H1 (cell line): Measurements from ENCODE around the gene MYMX. TPM values are rescaled to one million over a fixed set of nuclear protein-coding genes. Genes with fewer than 3 reads are reported as not detected.

Experiments used
- CTCF ChIA-PET: fragments of 300-600 bp; sonication (Branson Sonifier 250); formaldehyde crosslinking; loops from one replicate; lab custom pipeline; 2021; ENCODE audit not compliant: partially characterized antibody; lab: Charles Lee
- POLR2A ChIA-PET: fragments of 300-600 bp; sonication (Branson Sonifier 250); formaldehyde crosslinking; loops from one replicate; lab custom pipeline; 2021; ENCODE audit warnings: inconsistent platforms; ENCODE audit not compliant: partially characterized antibody; lab: Charles Lee
- DNase-seq, 2 experiments: peaks; one replicate each; pipeline versions ENCODE4 v3.0.0 to v3.0.0-alpha.2; 2010 to 2022; ENCODE audit warnings: low spot score in 2 of 2, low read depth in 1 of 2, mixed read lengths in 1 of 2
- FAIRE-seq: peaks from 2 replicates; lab custom pipeline; 2011; peaks lifted over from hg19 to GRCh38; lab: Jason Lieb, UNC
- H2AFZ ChIP-seq: 2 replicates; pipeline ENCODE4 v1.8.1; 2012; ENCODE audit warnings: low read length, inconsistent platforms
- H2AK5ac ChIP-seq: 2 replicates; pipeline ENCODE4 v1.6.1; 2013; ENCODE audit warnings: low read depth, low read length
- H2BK120ac ChIP-seq: replicated peaks from 2 replicates; pipeline ENCODE3; 2013; ENCODE audit warnings: low read depth, low read length, inconsistent platforms
- H2BK12ac ChIP-seq: 2 replicates; pipeline ENCODE4 v1.6.1; 2013; ENCODE audit warnings: low read depth, low read length
- H2BK15ac ChIP-seq: 2 replicates; pipeline ENCODE4 v1.6.1; 2013; ENCODE audit warnings: low read length
- H2BK20ac ChIP-seq: 2 replicates; pipeline ENCODE4 v1.6.1; 2013; ENCODE audit warnings: low read length
- H2BK5ac ChIP-seq: 2 replicates; pipeline ENCODE4 v1.6.1; 2013; ENCODE audit warnings: low read depth, low read length
- H3K14ac ChIP-seq: 2 replicates; pipeline ENCODE4 v1.6.1; 2013; ENCODE audit warnings: inconsistent platforms; ENCODE audit not compliant: insufficient read length
- H3K18ac ChIP-seq: 2 replicates; pipeline ENCODE4 v1.6.1; 2013; ENCODE audit warnings: low read length; ENCODE audit errors: extremely low read depth
- H3K23ac ChIP-seq: 2 replicates; pipeline ENCODE4 v1.6.1; 2013; ENCODE audit warnings: inconsistent platforms; ENCODE audit not compliant: insufficient read length
- H3K23me2 ChIP-seq: 2 replicates; pipeline ENCODE4 v1.6.1; 2013; ENCODE audit warnings: low read depth, low read length
- H3K27ac ChIP-seq: 2 replicates; pipeline ENCODE4 v1.6.1; 2011; ENCODE audit warnings: low read depth, low read length, inconsistent platforms
- H3K27me3 ChIP-seq, 4 experiments: replicated peaks in 1 of 4; 1 replicate in 1 of 4; 2 replicates in 3 of 4; pipeline versions ENCODE4 v1.6.1 to v1.8.1; 2011 to 2013; ENCODE audit warnings: low read length in 3 of 4, mild to moderate bottlenecking in 3 of 4, inconsistent platforms in 2 of 4, mixed read lengths in 2 of 4, moderate library complexity in 1 of 4; ENCODE audit not compliant: control insufficient read depth in 3 of 4, insufficient read depth in 3 of 4; ENCODE audit errors: extremely low read depth in 1 of 4
- H3K36me3 ChIP-seq, 4 experiments: 2 replicates each; pipeline versions ENCODE4 v1.6.1 to v1.8.1; 2011 to 2013; ENCODE audit warnings: mild to moderate bottlenecking in 4 of 4, low read length in 3 of 4, moderate library complexity in 2 of 4, control low read depth in 1 of 4, inconsistent platforms in 1 of 4; ENCODE audit not compliant: insufficient read depth in 4 of 4, control insufficient read depth in 2 of 4
- H3K4ac ChIP-seq: replicated peaks from 2 replicates; pipeline ENCODE3; 2013; ENCODE audit warnings: low read length, low read depth, mixed read lengths, inconsistent platforms; ENCODE audit not compliant: insufficient read length
- H3K4me1 ChIP-seq, 4 experiments: replicated peaks in 1 of 4; 1 replicate in 1 of 4; 2 replicates in 3 of 4; pipeline versions ENCODE4 v1.6.1 to v1.8.1; 2011 to 2013; ENCODE audit warnings: low read length in 3 of 4, inconsistent platforms in 2 of 4, mixed read lengths in 1 of 4; ENCODE audit not compliant: insufficient read depth in 4 of 4, control insufficient read depth in 3 of 4
- H3K4me2 ChIP-seq, 2 experiments: 2 replicates each; pipeline versions ENCODE4 v1.6.1 to v1.8.1; 2011 to 2013; ENCODE audit warnings: low read depth in 2 of 2, low read length in 2 of 2, control low read depth in 1 of 2, inconsistent platforms in 1 of 2, mild to moderate bottlenecking in 1 of 2; ENCODE audit not compliant: insufficient read depth in 1 of 2
- H3K4me3 ChIP-seq, 4 experiments: fragments of 200-600, 300-600 bp in 1 of 4; sonication (generic), shearing (Covaris generic), sonication (Bioruptor Twin) in 1 of 4; 2 replicates each; pipeline versions ENCODE4 v1.5.1 to v1.8.1; 2011 to 2016; ENCODE audit warnings: low read length in 4 of 4, low read depth in 3 of 4, control low read depth in 2 of 4, inconsistent platforms in 2 of 4, mild to moderate bottlenecking in 2 of 4, mixed read lengths in 1 of 4, moderate library complexity in 1 of 4; ENCODE audit not compliant: insufficient read depth in 2 of 4; ENCODE audit errors: extremely low read depth in 1 of 4
- H3K56ac ChIP-seq: replicated peaks from 2 replicates; pipeline ENCODE3; 2013; ENCODE audit warnings: low read depth, mild to moderate bottlenecking, mixed read lengths, low read length, inconsistent platforms; ENCODE audit not compliant: insufficient read length
- H3K79me1 ChIP-seq: 2 replicates; pipeline ENCODE4 v1.6.1; 2013; ENCODE audit warnings: low read depth, low read length, control low read depth
- H3K79me2 ChIP-seq, 2 experiments: 2 replicates each; pipeline versions ENCODE4 v1.6.1 to v1.8.1; 2012 to 2013; ENCODE audit warnings: low read length in 2 of 2, mild to moderate bottlenecking in 2 of 2, inconsistent platforms in 1 of 2; ENCODE audit not compliant: insufficient read depth in 2 of 2, control insufficient read depth in 1 of 2
- H3K9ac ChIP-seq, 4 experiments: replicated peaks in 1 of 4; 1 replicate in 1 of 4; 2 replicates in 3 of 4; pipeline versions ENCODE4 v1.6.1 to v1.8.1; 2011 to 2013; ENCODE audit warnings: low read depth in 3 of 4, low read length in 3 of 4, control low read depth in 2 of 4, mild to moderate bottlenecking in 2 of 4, moderate library complexity in 2 of 4, inconsistent platforms in 1 of 4; ENCODE audit errors: extremely low read depth in 1 of 4
- H3K9me3 ChIP-seq, 2 experiments: 2 replicates each; pipeline versions ENCODE4 v1.6.1 to v1.8.1; 2012 to 2013; ENCODE audit warnings: mild to moderate bottlenecking in 2 of 2, moderate library complexity in 2 of 2, control low read depth in 1 of 2, inconsistent platforms in 1 of 2, low read depth in 1 of 2, low read length in 1 of 2, mixed read lengths in 1 of 2; ENCODE audit not compliant: insufficient read depth in 2 of 2
- H4K20me1 ChIP-seq, 2 experiments: replicated peaks in 1 of 2; 2 replicates each; pipeline versions ENCODE3 to v1.8.1; 2011 to 2013; ENCODE audit warnings: inconsistent platforms in 2 of 2, low read length in 2 of 2, mild to moderate bottlenecking in 1 of 2; ENCODE audit not compliant: insufficient read depth in 2 of 2, control insufficient read depth in 1 of 2
- H4K5ac ChIP-seq: 2 replicates; pipeline ENCODE4 v1.6.1; 2013; ENCODE audit warnings: low read length, low read depth, mixed read lengths, inconsistent platforms; ENCODE audit not compliant: insufficient read length
- H4K8ac ChIP-seq: 2 replicates; pipeline ENCODE4 v1.8.0; 2013; ENCODE audit warnings: mild to moderate bottlenecking, moderate library complexity, low read length, inconsistent platforms; ENCODE audit not compliant: insufficient read depth; ENCODE audit errors: extremely low read depth
- H4K91ac ChIP-seq: replicated peaks from 2 replicates; pipeline ENCODE3; 2013; ENCODE audit warnings: low read length, mixed read lengths, inconsistent platforms; ENCODE audit not compliant: insufficient read length
- BCL11A ChIP-seq, 2 experiments: IDR thresholded peaks; one replicate each; pipeline ENCODE4 v1.6.1; 2011; ENCODE audit warnings: low read depth in 2 of 2, low read length in 2 of 2, mild to moderate bottlenecking in 2 of 2
- HDAC2 ChIP-seq, 2 experiments: fragments of 300-600 bp in 1 of 2; sonication (generic) in 1 of 2; IDR thresholded peaks; 2 replicates each; pipeline ENCODE4 v1.6.1; 2011 to 2012; ENCODE audit warnings: low read depth in 2 of 2, low read length in 2 of 2, mild to moderate bottlenecking in 2 of 2, moderate library complexity in 2 of 2, borderline replicate concordance in 1 of 2, inconsistent platforms in 1 of 2
- JUN ChIP-seq: IDR thresholded peaks from 2 replicates; pipeline ENCODE4 v1.6.1; 2011; ENCODE audit warnings: low read depth, mild to moderate bottlenecking, improper control_type of control experiment, low read length
- POLR2AphosphoS5 ChIP-seq: IDR thresholded peaks from 2 replicates; pipeline ENCODE4 v1.6.1; 2011; ENCODE audit warnings: low read depth, low read length
- RFX5 ChIP-seq: IDR thresholded peaks from 2 replicates; pipeline ENCODE4 v1.6.1; 2011; ENCODE audit warnings: low read depth, low read length, improper control_type of control experiment, borderline replicate concordance
- SAP30 ChIP-seq: fragments of 300-600 bp; sonication (generic); IDR thresholded peaks from 2 replicates; pipeline ENCODE4 v1.7.1; 2012; ENCODE audit warnings: low read length, moderate library complexity, mild to moderate bottlenecking, inconsistent platforms; ENCODE audit not compliant: insufficient read depth, insufficient replicate concordance
- TAF1 ChIP-seq: IDR thresholded peaks from 2 replicates; pipeline ENCODE4 v1.6.1; 2011; ENCODE audit warnings: mild to moderate bottlenecking, low read depth, low read length
- USF2 ChIP-seq: IDR thresholded peaks from 2 replicates; pipeline ENCODE4 v1.6.1; 2011; ENCODE audit warnings: low read length, improper control_type of control experiment
- YY1 ChIP-seq: IDR thresholded peaks from 2 replicates; pipeline ENCODE4 v1.6.1; 2011; ENCODE audit warnings: low read depth, mild to moderate bottlenecking, low read length
- WGBS, 2 experiments: shearing (Covaris generic) in 1 of 2; methylation state at CpG; one replicate each; pipeline versions ENCODE4 v1.1.6 to v1.1.7; 2013 to 2015; ENCODE audit warnings: low lambda C conversion rate in 2 of 2, mixed read lengths in 2 of 2, inconsistent platforms in 1 of 2, low coverage in 1 of 2, missing lambda C conversion rate in 1 of 2; ENCODE audit not compliant: insufficient replicate concordance in 2 of 2, insufficient coverage in 1 of 2, insufficient read length in 1 of 2; ENCODE audit errors: extremely low coverage in 1 of 2, missing lambda C conversion rate in 1 of 2; 5-methylcytosine and 5-hydroxymethylcytosine counted together
- polyA plus RNA-seq, 7 experiments: library from polyadenylated mRNA; depleted of rRNA in 3 of 7; stranded (reverse) in 5 of 7; unstranded in 2 of 7; fragments of >200 nt in 5 of 7; fragments of 200-250 nt in 2 of 7; gene quantifications; 1 replicate in 5 of 7; 2 replicates in 1 of 7; 4 replicates in 1 of 7; pipeline versions ENCODE4 v1.2.1 to v1.2.3, GENCODE V29; 2011 to 2013; ENCODE audit warnings: missing spikeins in 2 of 7, mixed read lengths in 2 of 7
- total RNA-seq: library from RNA; stranded (reverse); fragmentation: NEBNext Ultra II Directional; extraction: Animal tissue kit (Norgen Biotek cat#: 25700); gene quantifications from 2 replicates; pipeline ENCODE4 v1.2.1, GENCODE V29; 2021

Gene MYMX
- total and polyA plus RNA-seq, 2 of the 8 experiments (the other 6 are each of a cell fraction or from before 2014, with no cell fraction given): 4.7 to 6.9 TPM

GRCh38 chr6:44223319-44224028 lies 6.7 kb downstream of the MYMX start, which contains the start of gene SLC29A1:
Gene SLC29A1 (plus strand): TSS chr6:44223595. CDS start chr6:44227314, 3,719 bp downstream.
- H3K4me2 ChIP-seq: peak within 1 kb of the TSS; percentile 94 to 95
- 0% methylated on average over 6 of the region's 73 CpGs; no CpG with 5 or more reads in 1 of the 2 experiments for WGBS, 2 experiments
- H3K79me2 ChIP-seq: peaks cover 10 to 45% of the 10 kb centered on the region in 2 experiments; a peak in 3 of 4 replicates
- TF ChIP-seq HDAC2 (IDR thresholded peaks at IDR 0.05; ENCODE audit: borderline replicate concordance in 1 of 2, low read depth in 2 of 2, low read length in 2 of 2): 0 out of 4 replicates have a peak, but pooled peaks have one; percentile 31 to 49
- TF ChIP-seq TAF1: peak; percentile 66
- TF ChIP-seq SAP30: peak; percentile 10
- TF ChIP-seq USF2: peak; percentile 50
- no peak for TF ChIP-seq YY1
- TF ChIP-seq RFX5: no peak
- no peak for TF ChIP-seq JUN
- TF ChIP-seq POLR2AphosphoS5: peak; percentile 76
- TF ChIP-seq BCL11A (IDR thresholded peaks at IDR 0.05; ENCODE audit: low read depth in 2 of 2, low read length in 2 of 2): no peak

More at GRCh38 chr6:44223319-44224028, 6.7 kb downstream of the MYMX start, which contains the start of gene SLC29A1:
- H2BK120ac ChIP-seq: peak within 1 kb of the TSS; percentile 84
- peak within 1 kb of the TSS; percentile 76; the same call in 1 of the 2 replicates for H4K8ac ChIP-seq
- H2BK12ac ChIP-seq: peak within 1 kb of the TSS; percentile 98; the same call in 1 of the 2 replicates
- H3K23ac ChIP-seq: peak within 1 kb of the TSS; percentile 37
- H3K27me3 ChIP-seq: no peaks in the 10 kb centered on the region
- peak within 1 kb of the TSS; percentile 99 for H4K91ac ChIP-seq
- no peak for FAIRE-seq
- H3K18ac ChIP-seq: peak within 1 kb of the TSS; percentile 95
- H2BK20ac ChIP-seq: peak within 1 kb of the TSS; percentile 93
- H3K4me3 ChIP-seq: peak within 1 kb of the TSS; percentile 65 to 90 (median 78)
- peaks cover 0 to 6% (median 2%) of the 10 kb centered on the region in 4 experiments; a peak in 4 of 8 replicates for H3K36me3 ChIP-seq
- H4K5ac ChIP-seq: peak within 1 kb of the TSS; percentile 53
- H2BK15ac ChIP-seq: peak within 1 kb of the TSS; percentile 88; the same call in 1 of the 2 replicates
- H2AFZ ChIP-seq: no peak within 1 kb of the TSS
- H3K27ac ChIP-seq: peak within 1 kb of the TSS; percentile 69; the same call in 1 of the 2 replicates
- peak within 1 kb of the TSS; percentile 65; the same call in 1 of the 2 replicates for H2AK5ac ChIP-seq
- peaks cover 16% of the 10 kb centered on the region for H3K23me2 ChIP-seq
- H4K20me1 ChIP-seq: peaks cover 30 to 33% of the 10 kb centered on the region in 2 experiments
- H3K56ac ChIP-seq: peak within 1 kb of the TSS; percentile 80
- POLR2A ChIA-PET: interaction anchor here (1.0 to 21.0 kb wide), 13 partner anchors 12 to 89 kb away, joined by 3 to 477 read pairs (median 17); partner anchors contain the start of genes AARS2, HSP90AB1 and SLC35B2
- CTCF ChIA-PET: interaction anchor here (0.6 to 19.4 kb wide), 20 partner anchors 7 to 550 kb away, joined by 3 to 287 read pairs (median 6); partner anchors contain the start of genes HSP90AB1, MYMX and SLC35B2
- peak in 1 of 2 experiments; percentile 86 for DNase-seq
- peak within 1 kb of the TSS; percentile 33 for H3K14ac ChIP-seq
- H3K4me1 ChIP-seq: peaks cover 17 to 51% (median 35%) of the 10 kb centered on the region in 4 experiments
- peak within 1 kb of the TSS; percentile 84 for H3K4ac ChIP-seq
- H2BK5ac ChIP-seq: peak within 1 kb of the TSS; percentile 76; the same call in 1 of the 2 replicates
- peak within 1 kb of the TSS; percentile 41 to 78 (median 62) for H3K9ac ChIP-seq
- no peaks in the 10 kb centered on the region for H3K9me3 ChIP-seq
- H3K79me1 ChIP-seq: peaks cover 17% of the 10 kb centered on the region
